ENCODE results near the gene NFASC.

NFASC gene

GRCh38 chr1:204870160-204870912 is at the start of gene NFASC:
Gene NFASC, plus strand, starts transcription at chr1:204870862. Its CDS starts 73,454 bp downstream, at chr1:204944316.
- intact Hi-C loops (cut with DNase I; ENCODE audit: low total_unique reads), result no loop called here
- no peak for DNase-seq
- Histone ChIP-seq H3K9me3 (no peaks in the 10 kb centered on the region), H3K36me3 (no peaks in the 10 kb centered on the region), H3K27ac (no peak within 1 kb of the TSS), H3K4me1 (peaks cover 0 to 9% (median 2%) of the 10 kb centered on the region in 4 donors), H3K27me3 (no peaks in the 10 kb centered on the region), H3K4me3 (no peak within 1 kb of the TSS)
- TF ChIP-seq, protein P1, sequence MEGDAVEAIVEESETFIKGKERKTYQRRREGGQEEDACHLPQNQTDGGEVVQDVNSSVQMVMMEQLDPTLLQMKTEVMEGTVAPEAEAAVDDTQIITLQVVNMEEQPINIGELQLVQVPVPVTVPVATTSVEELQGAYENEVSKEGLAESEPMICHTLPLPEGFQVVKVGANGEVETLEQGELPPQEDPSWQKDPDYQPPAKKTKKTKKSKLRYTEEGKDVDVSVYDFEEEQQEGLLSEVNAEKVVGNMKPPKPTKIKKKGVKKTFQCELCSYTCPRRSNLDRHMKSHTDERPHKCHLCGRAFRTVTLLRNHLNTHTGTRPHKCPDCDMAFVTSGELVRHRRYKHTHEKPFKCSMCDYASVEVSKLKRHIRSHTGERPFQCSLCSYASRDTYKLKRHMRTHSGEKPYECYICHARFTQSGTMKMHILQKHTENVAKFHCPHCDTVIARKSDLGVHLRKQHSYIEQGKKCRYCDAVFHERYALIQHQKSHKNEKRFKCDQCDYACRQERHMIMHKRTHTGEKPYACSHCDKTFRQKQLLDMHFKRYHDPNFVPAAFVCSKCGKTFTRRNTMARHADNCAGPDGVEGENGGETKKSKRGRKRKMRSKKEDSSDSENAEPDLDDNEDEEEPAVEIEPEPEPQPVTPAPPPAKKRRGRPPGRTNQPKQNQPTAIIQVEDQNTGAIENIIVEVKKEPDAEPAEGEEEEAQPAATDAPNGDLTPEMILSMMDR (IDR thresholded peaks at IDR 0.05), result no peak

DNA sequence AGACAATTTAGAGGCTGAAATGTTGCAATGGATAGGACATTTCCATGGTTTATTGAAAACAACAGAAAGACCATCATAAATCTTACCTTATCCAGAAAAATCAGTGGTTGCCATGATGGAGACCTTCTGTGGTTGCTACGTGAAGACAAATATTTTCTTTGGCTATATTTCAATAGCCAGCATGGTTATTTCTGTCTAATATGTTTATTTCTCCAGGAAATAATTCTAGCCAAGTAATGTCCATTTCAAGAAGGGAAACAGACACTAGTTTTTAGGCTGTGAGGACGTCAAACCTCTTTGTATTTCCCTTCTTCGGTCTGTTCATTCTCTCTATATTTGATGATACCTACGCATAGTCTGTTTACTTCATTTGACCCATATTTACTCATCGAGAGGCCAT is 49.2 kb upstream of the NFASC start:
- Histone ChIP-seq H3K4me1 (peaks cover 0 to 41% (median 34%) of the 10 kb centered on the region in 4 donors), H3K27me3 (no peaks in the 10 kb centered on the region), H3K27ac (peak overlapping the region; percentile 47 to 55), H3K36me3 (no peaks in the 10 kb centered on the region), H3K9me3 (no peaks in the 10 kb centered on the region), H3K4me3 (no peak overlapping the region)
- DNase-seq, result no peak
- TF ChIP-seq, protein P1 (IDR thresholded peaks at IDR 0.05), result no peak
- intact Hi-C loops (cut with DNase I; ENCODE audit: low total_unique reads), result no loop called here

DNA sequence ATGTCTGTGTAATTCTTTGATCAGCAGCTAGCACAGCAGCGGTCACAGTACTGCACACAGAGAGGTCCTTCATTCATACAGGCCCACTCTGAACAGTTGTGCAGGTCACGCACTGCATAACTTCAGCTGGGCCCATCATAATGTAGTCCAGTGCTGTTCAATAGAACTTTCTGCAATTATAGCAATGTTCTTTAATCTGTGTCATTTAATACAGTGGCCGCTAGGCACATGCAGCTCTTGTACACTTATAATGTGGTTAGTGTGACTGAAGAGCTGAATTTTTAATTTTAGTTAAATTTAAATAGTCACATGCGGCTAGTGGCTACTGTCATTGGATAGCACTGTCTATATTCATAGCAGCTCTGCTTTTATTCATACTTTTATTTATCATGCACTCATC is 48.7 kb upstream of the NFASC start:
- Histone ChIP-seq H3K4me1 (peaks cover 0 to 41% (median 34%) of the 10 kb centered on the region in 4 donors), H3K4me3 (no peak overlapping the region), H3K9me3 (no peaks in the 10 kb centered on the region), H3K27ac (peak overlapping the region; percentile 47 to 55), H3K36me3 (no peaks in the 10 kb centered on the region), H3K27me3 (no peaks in the 10 kb centered on the region)
- no peak for DNase-seq
- TF ChIP-seq, protein P1 (IDR thresholded peaks at IDR 0.05), result no peak
- intact Hi-C loops (cut with DNase I; ENCODE audit: low total_unique reads), result no loop called here

- TF ChIP-seq, protein P1 (IDR thresholded peaks at IDR 0.05), result no peak
- H3K4me3 ChIP-seq, result no peak overlapping the region
- no peak overlapping the region for H3K27ac ChIP-seq
- DNase-seq, result no peak
- no peaks in the 10 kb centered on the region for H3K9me3 ChIP-seq
- H3K27me3 ChIP-seq, result no peaks in the 10 kb centered on the region
- intact Hi-C loops (cut with DNase I; ENCODE audit: low total_unique reads), result no loop called here
- peaks cover 0 to 39% (median 22%) of the 10 kb centered on the region in 4 donors for H3K4me1 ChIP-seq
- H3K36me3 ChIP-seq, result no peaks in the 10 kb centered on the region
These were observed 43.7 kb upstream of the NFASC start for GRCh38 chr1:204826970-204827369.

DNA sequence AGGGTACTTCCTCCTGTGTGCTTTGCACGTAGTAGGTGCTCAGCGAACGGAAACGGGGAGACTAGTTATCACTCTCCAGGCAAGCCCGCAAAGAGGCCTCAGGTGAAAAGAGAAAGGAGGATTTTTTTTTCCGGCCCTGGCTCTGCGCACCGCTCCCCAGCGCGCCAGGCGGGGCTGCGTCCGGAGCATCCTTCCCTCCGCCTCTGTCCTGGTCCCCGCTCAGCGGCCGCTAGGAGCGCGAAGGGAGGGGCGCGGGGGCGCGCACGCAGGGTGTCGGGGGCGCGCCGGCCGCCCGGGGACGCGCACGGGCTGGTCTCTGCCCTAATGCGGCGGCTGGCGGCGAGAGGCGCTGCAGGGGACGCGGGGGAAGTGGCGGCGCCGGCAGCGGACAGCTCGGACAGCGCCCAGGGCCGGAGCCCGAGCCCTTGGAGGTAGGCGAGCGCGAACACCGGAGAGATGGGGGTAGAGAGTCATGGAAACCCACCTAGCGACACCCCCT is 42.3 kb upstream of the NFASC start:
- Histone ChIP-seq H3K27me3 (no peaks in the 10 kb centered on the region), H3K4me1 (peaks cover 0 to 31% (median 16%) of the 10 kb centered on the region in 4 donors), H3K36me3 (no peaks in the 10 kb centered on the region), H3K4me3 (peak overlapping the region; percentile 52 to 56), H3K9me3 (no peaks in the 10 kb centered on the region), H3K27ac (peak overlapping the region; percentile 23 to 45)
- TF ChIP-seq, protein P1 (IDR thresholded peaks at IDR 0.05), result peak; percentile 22 to 37
- DNase-seq, result peak; percentile 29 to 73
- intact Hi-C loops (cut with DNase I; ENCODE audit: low total_unique reads), result no loop called here
